ENCODE measurements around the gene ZNF423. TPM values are rescaled to one million over a fixed set of nuclear protein-coding genes. Genes with fewer than 3 reads are reported as not detected.
"Not testable (repeated sequence)": the region's sequence is repeated elsewhere in the genome, so short reads cannot be mapped to it uniquely, and the experiment has no call there.

Gene ZNF423
- total RNA-seq, 4 donors from 2014 or later = 0.72 to 5.9 (median 1.1) TPM

GRCh38 chr16:49875806-49876715 lies 20.1 kb upstream of the ZNF423 start:
- peak overlapping the region; percentile 11 to 62 (median 38) for H3K4me3 ChIP-seq
- intact Hi-C loops (cut with DNase I) = no loop called here
- no peaks in the 10 kb centered on the region for H3K36me3 ChIP-seq
- H3K27me3 ChIP-seq = peaks cover 0 to 43% (median 0%) of the 10 kb centered on the region in 4 donors
- H3K4me1 ChIP-seq = peaks cover 6 to 14% (median 10%) of the 10 kb centered on the region in 3 donors
- TF ChIP-seq CTCF (IDR thresholded peaks at IDR 0.05) (no peak), POLR2A (IDR thresholded peaks at IDR 0.05) (no peak)
- H3K9me3 ChIP-seq = no peaks in the 10 kb centered on the region
- WGBS, 2 donors = 23 to 53% methylated on average over 19 to 23 of the region's 45 CpGs
- H3K27ac ChIP-seq = peak overlapping the region in 2 of 4 donors; percentile 34 to 37
- DNase-seq = no peak

- Histone ChIP-seq H3K4me1 (peaks cover 6 to 14% (median 10%) of the 10 kb centered on the region in 3 donors), H3K27ac (no peak overlapping the region), H3K27me3 (peaks cover 0 to 35% (median 0%) of the 10 kb centered on the region in 4 donors), H3K36me3 (no peaks in the 10 kb centered on the region), H3K4me3 (no peak overlapping the region), H3K9me3 (no peaks in the 10 kb centered on the region)
- WGBS, 2 donors = 40 to 67% methylated on average over 1 of the region's 1 CpG
- no peak for TF ChIP-seq CTCF (IDR thresholded peaks at IDR 0.05)
- TF ChIP-seq POLR2A (IDR thresholded peaks at IDR 0.05) = no peak
- no peak for DNase-seq
- intact Hi-C loops (cut with DNase I) = no loop called here
Observed at GRCh38 chr16:49874613-49875237, 18.8 kb upstream of the ZNF423 start.

GRCh38 chr16:49871824-49872223 lies 15.9 kb upstream of the ZNF423 start:
- intact Hi-C loops (cut with DNase I); H3K27ac ChIP-seq; H3K4me3 ChIP-seq; DNase-seq; H3K9me3 ChIP-seq; H3K36me3 ChIP-seq; H3K4me1 ChIP-seq: not testable (repeated sequence)
- WGBS, 2 donors = 89 to 100% methylated on average over 5 of the region's 5 CpGs
- H3K27me3 ChIP-seq = peaks cover 0 to 20% (median 0%) of the 10 kb centered on the region in 4 donors

- Histone ChIP-seq H3K9me3 (no peaks in the 10 kb centered on the region), H3K4me1 (peaks cover 0 to 4% (median 0%) of the 10 kb centered on the region in 3 donors), H3K36me3 (no peaks in the 10 kb centered on the region), H3K4me3 (no peak overlapping the region), H3K27ac (no peak overlapping the region), H3K27me3 (peaks cover 0 to 7% (median 0%) of the 10 kb centered on the region in 4 donors)
- no peak for DNase-seq
- 77 to 83% methylated on average over 5 to 6 of the region's 6 CpGs for WGBS, 2 donors
- TF ChIP-seq POLR2A (IDR thresholded peaks at IDR 0.05) = no peak
- TF ChIP-seq CTCF (IDR thresholded peaks at IDR 0.05) = no peak
- intact Hi-C loops (cut with DNase I) = no loop called here
Observed at GRCh38 chr16:49869731-49870130, 13.8 kb upstream of the ZNF423 start.

- Histone ChIP-seq H3K27ac (no peak overlapping the region), H3K4me3 (no peak overlapping the region), H3K27me3 (peaks cover 0 to 12% (median 0%) of the 10 kb centered on the region in 4 donors), H3K9me3 (no peaks in the 10 kb centered on the region), H3K36me3 (no peaks in the 10 kb centered on the region), H3K4me1 (peaks cover 0 to 4% (median 0%) of the 10 kb centered on the region in 3 donors)
- intact Hi-C loops (cut with DNase I) = no loop called here
- DNase-seq = no peak
- WGBS, 2 donors = 78 to 87% methylated on average over 11 to 16 of the region's 38 CpGs
- TF ChIP-seq POLR2A (IDR thresholded peaks at IDR 0.05) (no peak), CTCF (IDR thresholded peaks at IDR 0.05) (no peak)
Observed at GRCh38 chr16:49867796-49868668, 12.1 kb upstream of the ZNF423 start.
